H9 (cell line): ENCODE measurements around the gene SNTG2. TPM values are rescaled to one million over a fixed set of nuclear protein-coding genes. Genes with fewer than 3 reads are reported as not detected.
A peak's percentile ranks its signal among the peaks of the same experiment; 100 is the strongest.

ENCODE experiments used
- DNase-seq: peaks from one replicate; pipeline ENCODE4 v3.0.0-alpha.2; 2017
- H2AFZ ChIP-seq: one replicate; pipeline ENCODE4 v1.6.1; 2013; ENCODE audit warnings: mild to moderate bottlenecking, low read length, control low read depth, moderate library complexity
- H2AK5ac ChIP-seq: 2 replicates; pipeline ENCODE4 v1.6.1; 2013; ENCODE audit warnings: low read length, control low read depth, mixed read lengths; ENCODE audit not compliant: insufficient read length
- H2BK120ac ChIP-seq: one replicate; pipeline ENCODE4 v1.6.1; 2013; ENCODE audit warnings: low read depth, mild to moderate bottlenecking, low read length, control low read depth, inconsistent platforms; ENCODE audit not compliant: poor library complexity, severe bottlenecking
- H2BK12ac ChIP-seq: 2 replicates; pipeline ENCODE4 v1.6.1; 2013; ENCODE audit warnings: low read length, control low read depth, mixed read lengths, low read depth; ENCODE audit not compliant: insufficient read length
- H2BK15ac ChIP-seq: 2 replicates; pipeline ENCODE4 v1.6.1; 2013; ENCODE audit warnings: low read depth, low read length, control low read depth
- H2BK20ac ChIP-seq: one replicate; pipeline ENCODE4 v1.6.1; 2013; ENCODE audit warnings: low read depth, mild to moderate bottlenecking, low read length, control low read depth, inconsistent platforms; ENCODE audit not compliant: poor library complexity, severe bottlenecking
- H2BK5ac ChIP-seq: 2 replicates; pipeline ENCODE4 v1.6.1; 2013; ENCODE audit warnings: low read length, control low read depth, mixed read lengths; ENCODE audit not compliant: insufficient read length
- H3K14ac ChIP-seq: 2 replicates; pipeline ENCODE4 v1.6.1; 2013; ENCODE audit warnings: low read length, control low read depth; ENCODE audit not compliant: insufficient read depth
- H3K18ac ChIP-seq: 2 replicates; pipeline ENCODE4 v1.6.1; 2013; ENCODE audit warnings: low read depth, mild to moderate bottlenecking, mixed read lengths, low read length, control low read depth; ENCODE audit not compliant: insufficient read length
- H3K23ac ChIP-seq: 2 replicates; pipeline ENCODE4 v1.6.1; 2013; ENCODE audit warnings: low read length, control low read depth, mixed read lengths, low read depth; ENCODE audit not compliant: insufficient read length
- H3K23me2 ChIP-seq: 2 replicates; pipeline ENCODE4 v1.6.1; 2013; ENCODE audit warnings: low read depth, mild to moderate bottlenecking, mixed read lengths, low read length, control low read depth; ENCODE audit not compliant: insufficient read length, poor library complexity, severe bottlenecking
- H3K27ac ChIP-seq: 2 replicates; pipeline ENCODE4 v1.5.1; 2013; ENCODE audit warnings: low read length, control low read depth, mixed read lengths, low read depth; ENCODE audit not compliant: insufficient read length
- H3K27me3 ChIP-seq: 2 replicates; pipeline ENCODE4 v1.6.1; 2013; ENCODE audit warnings: low read length, control low read depth, inconsistent platforms; ENCODE audit not compliant: insufficient read depth
- H3K4ac ChIP-seq: 2 replicates; pipeline ENCODE4 v1.6.1; 2013; ENCODE audit warnings: low read depth, mild to moderate bottlenecking, control low read depth, inconsistent platforms, low read length, moderate library complexity
- H3K4me1 ChIP-seq: 2 replicates; pipeline ENCODE4 v1.6.1; 2013; ENCODE audit warnings: low read length, control low read depth, inconsistent platforms; ENCODE audit not compliant: insufficient read depth
- H3K4me2 ChIP-seq: 2 replicates; pipeline ENCODE4 v1.6.1; 2013; ENCODE audit warnings: low read length, control low read depth, mixed read lengths; ENCODE audit not compliant: insufficient read length, insufficient read depth
- H3K56ac ChIP-seq: 2 replicates; pipeline ENCODE4 v1.6.1; 2013; ENCODE audit warnings: low read depth, mild to moderate bottlenecking, mixed read lengths, low read length, control low read depth; ENCODE audit not compliant: insufficient read length
- H3K79me1 ChIP-seq: 2 replicates; pipeline ENCODE4 v1.6.1; 2013; ENCODE audit warnings: low read depth, mild to moderate bottlenecking, moderate library complexity, low read length, control low read depth, inconsistent platforms; ENCODE audit not compliant: insufficient read depth, poor library complexity, severe bottlenecking
- H3K79me2 ChIP-seq: 2 replicates; pipeline ENCODE4 v1.6.1; 2013; ENCODE audit warnings: low read length, control low read depth, inconsistent platforms; ENCODE audit not compliant: insufficient read depth
- H3K9ac ChIP-seq: 2 replicates; pipeline ENCODE4 v1.6.1; 2013; ENCODE audit warnings: low read length, control low read depth, mixed read lengths; ENCODE audit not compliant: insufficient read length; ENCODE audit errors: extremely low read depth
- H3K9me3 ChIP-seq: one replicate; pipeline ENCODE4 v1.6.1; 2013; ENCODE audit warnings: low read depth, low read length, inconsistent platforms; ENCODE audit not compliant: control insufficient read depth
- H3T11ph ChIP-seq: one replicate; pipeline ENCODE4 v1.6.1; 2013; ENCODE audit warnings: mild to moderate bottlenecking, low read length, control low read depth, inconsistent platforms
- H4K20me1 ChIP-seq: one replicate; pipeline ENCODE4 v1.6.1; 2013; ENCODE audit not compliant: control insufficient read depth, insufficient read length, insufficient read depth
- H4K5ac ChIP-seq: 2 replicates; pipeline ENCODE4 v1.6.1; 2013; ENCODE audit warnings: low read depth, mild to moderate bottlenecking, mixed read lengths, low read length, control low read depth; ENCODE audit not compliant: insufficient read length
- H4K8ac ChIP-seq: replicated peaks from 2 replicates; pipeline ENCODE4 v1.6.1; 2013; ENCODE audit warnings: low read length, control low read depth, mixed read lengths, low read depth; ENCODE audit not compliant: insufficient read length
- H4K91ac ChIP-seq: 2 replicates; pipeline ENCODE4 v1.6.1; 2013; ENCODE audit warnings: low read depth, mild to moderate bottlenecking, moderate library complexity, mixed read lengths, low read length, control low read depth; ENCODE audit not compliant: insufficient read length
- H3K27ac Mint-ChIP-seq, 3 experiments: 2 replicates in 2 of 3; 3 replicates in 1 of 3; pipeline ENCODE4 v1.8.0; 2020 to 2021; ENCODE audit warnings: mixed read lengths in 3 of 3, mild to moderate bottlenecking in 1 of 3, moderate library complexity in 1 of 3
- H3K27me3 Mint-ChIP-seq: 2 replicates; pipeline ENCODE4 v1.8.0; 2021; ENCODE audit warnings: low read depth, mild to moderate bottlenecking, moderate library complexity, mixed read lengths
- H3K36me3 Mint-ChIP-seq, 3 experiments: 2 replicates in 2 of 3; 3 replicates in 1 of 3; pipeline ENCODE4 v1.8.0; 2020 to 2021; ENCODE audit warnings: low read depth in 3 of 3, mixed read lengths in 3 of 3; ENCODE audit not compliant: insufficient read depth in 1 of 3
- H3K4me1 Mint-ChIP-seq, 2 experiments: 2 replicates each; pipeline ENCODE4 v1.8.0; 2020; ENCODE audit warnings: mixed read lengths in 2 of 2
- H3K4me3 Mint-ChIP-seq, 2 experiments: 2 replicates in 1 of 2; 3 replicates in 1 of 2; pipeline ENCODE4 v1.8.0; 2020 to 2021; ENCODE audit warnings: mild to moderate bottlenecking in 2 of 2, mixed read lengths in 2 of 2, moderate library complexity in 1 of 2
- H3K9me3 Mint-ChIP-seq, 2 experiments: 2 replicates in 1 of 2; 3 replicates in 1 of 2; pipeline ENCODE4 v1.8.0; 2020; ENCODE audit warnings: mild to moderate bottlenecking in 2 of 2, mixed read lengths in 2 of 2, moderate library complexity in 1 of 2
- CTCF ChIP-seq: fragments of 200-600 bp; sonication (generic); conservative IDR thresholded peaks from 3 replicates; pipeline ENCODE4 v1.8.0; 2021; ENCODE audit warnings: antibody characterized with exemption, mild to moderate bottlenecking
- WGBS: extraction: QIAGEN DNeasy Blood & Tissue Kit; methylation state at CpG from one replicate; pipeline ENCODE4 v1.1.7; 2013; ENCODE audit warnings: missing lambda C conversion rate, low lambda C conversion rate, mixed read lengths; ENCODE audit not compliant: insufficient read length; ENCODE audit errors: extremely low coverage; 5-methylcytosine and 5-hydroxymethylcytosine counted together
- total RNA-seq: library from RNA; stranded (reverse); gene quantifications from 2 replicates; pipeline ENCODE4 v1.2.1, GENCODE V29; 2021

SNTG2 gene
- total RNA-seq, 1 experiment from 2014 or later: 13.2 TPM

GRCh38 chr2:1407950-1408675 is 457.5 kb downstream of the SNTG2 start:
- no peak overlapping the region for H2AFZ ChIP-seq
- no peak overlapping the region for H4K8ac ChIP-seq
- no peak overlapping the region for H2BK15ac ChIP-seq
- TF ChIP-seq CTCF: no peak
- no peaks in the 10 kb centered on the region for H3K9me3 ChIP-seq
- Mint-ChIP-seq H3K4me1 (peaks cover 19 to 23% of the 10 kb centered on the region in 2 experiments), H3K9me3 (peaks cover 0 to under 1% of the 10 kb centered on the region in 2 experiments; a peak in 1 of 5 replicates), H3K27me3 (peaks cover 26% of the 10 kb centered on the region), H3K36me3 (no peaks in the 10 kb centered on the region; a peak in 1 of 7 replicates), H3K27ac (peak overlapping the region in 1 of 3 experiments; percentile 14; a peak in 1 of 7 replicates), H3K4me3 (no peak overlapping the region)
- no peak overlapping the region for H2BK120ac ChIP-seq
- WGBS: no CpG with 5 or more reads among the region's 16 CpGs
- no peak overlapping the region for H3K4ac ChIP-seq
- no peaks in the 10 kb centered on the region; the same call in 1 of the 2 replicates for H3K4me1 ChIP-seq
- no peak overlapping the region for H3K14ac ChIP-seq
- H3K27ac ChIP-seq: no peak overlapping the region
- H3K23me2 ChIP-seq: no peaks in the 10 kb centered on the region
- H4K91ac ChIP-seq: no peak overlapping the region
- H2AK5ac ChIP-seq: no peak overlapping the region
- no peaks in the 10 kb centered on the region for H4K20me1 ChIP-seq
- H4K5ac ChIP-seq: no peak overlapping the region
- no peaks in the 10 kb centered on the region for H3K79me2 ChIP-seq
- no peak overlapping the region for H2BK12ac ChIP-seq
- H3K18ac ChIP-seq: no peak overlapping the region
- H3K4me2 ChIP-seq: no peak overlapping the region
- H2BK5ac ChIP-seq: no peak overlapping the region
- no peak overlapping the region for H3T11ph ChIP-seq
- H3K79me1 ChIP-seq: no peaks in the 10 kb centered on the region
- no peak overlapping the region for H2BK20ac ChIP-seq
- H3K23ac ChIP-seq: no peak overlapping the region
- DNase-seq: no peak
- 0 out of 2 replicates have a peak, but pooled peaks cover 2% of the 10 kb centered on the region for H3K27me3 ChIP-seq
- no peak overlapping the region for H3K9ac ChIP-seq
- H3K56ac ChIP-seq: no peak overlapping the region
